Right ventricle myocardium superior (tissue), 1 donor: ENCODE measurements around the gene SMARCA2. TPM values are rescaled to one million over a fixed set of nuclear protein-coding genes. Genes with fewer than 3 reads are reported as not detected.

ENCODE experiments used
- ATAC-seq: fragments of 200-7000 bp; cut with Tn5 transposase; one replicate; pipeline ENCODE4 v1.9.1; 2020; ENCODE audit warnings: mild to moderate bottlenecking; ENCODE audit not compliant: poor library complexity
- DNase-seq: peaks from one replicate; pipeline ENCODE4 v3.0.0-alpha.2; 2020
- intact Hi-C: fragments of 100-400 bp; cut with DNase I; formaldehyde crosslinking; loops from one replicate; pipeline ENCODE4 v1.11.2; 2022
- total RNA-seq: library from RNA; stranded (reverse); fragmentation: NEBNext Ultra II Directional; extraction: Animal tissue kit (Norgen Biotek cat#: 25700); gene quantifications from one replicate; pipeline ENCODE4 v1.2.1, GENCODE V29; 2021
- donor health status: DM: no; HTN: yes; CAD: no; lungs with severe emphysema.

Gene SMARCA2
- total RNA-seq, 1 donor from 2014 or later = 101 TPM

- DNase-seq = no peak
- intact Hi-C loops = no loop called here
- ATAC-seq = peak; percentile 7
Observed at GRCh38 chr9:2213830-2214468, 198.8 kb downstream of the SMARCA2 start.

GRCh38 chr9:2214707-2215106 lies 199.6 kb downstream of the SMARCA2 start:
- peak; percentile 76 for ATAC-seq
- intact Hi-C loops = no loop called here
- DNase-seq = no peak

- DNase-seq (no peak), ATAC-seq (peak; percentile 79)
- intact Hi-C loops = no loop called here
Observed at GRCh38 chr9:2215921-2216441, 200.8 kb downstream of the SMARCA2 start.

GRCh38 chr9:2216591-2216990 lies 201.4 kb downstream of the SMARCA2 start:
- ATAC-seq = no peak
- no peak for DNase-seq
- intact Hi-C loops = no loop called here

- no peak for ATAC-seq
- intact Hi-C loops = no loop called here
Observed at GRCh38 chr9:2217540-2217939, 202.4 kb downstream of the SMARCA2 start.

GRCh38 chr9:2220036-2220435 lies 204.9 kb downstream of the SMARCA2 start:
- intact Hi-C loops = no loop called here
- no peak for ATAC-seq

More at GRCh38 chr9:2217540-2217939, 202.4 kb downstream of the SMARCA2 start:
- no peak for DNase-seq

GRCh38 chr9:2227144-2227867 lies 212.2 kb downstream of the SMARCA2 start:
- ATAC-seq = peak; percentile 54
- intact Hi-C loops = no loop called here
- peak; percentile 47 for DNase-seq

More at GRCh38 chr9:2220036-2220435, 204.9 kb downstream of the SMARCA2 start:
- no peak for DNase-seq

GRCh38 chr9:2228132-2228531 lies 213.0 kb downstream of the SMARCA2 start:
- DNase-seq (peak; percentile 56), ATAC-seq (no peak)
- intact Hi-C loops = no loop called here

GRCh38 chr9:2228641-2229040 lies 213.5 kb downstream of the SMARCA2 start:
- ATAC-seq (no peak), DNase-seq (no peak)
- intact Hi-C loops = no loop called here

GRCh38 chr9:2229109-2229721 lies 214.1 kb downstream of the SMARCA2 start:
- no peak for DNase-seq
- intact Hi-C loops = no loop called here
- peak; percentile 47 for ATAC-seq

GRCh38 chr9:2230362-2230761 lies 215.2 kb downstream of the SMARCA2 start:
- intact Hi-C loops = loop anchor here (10.0 kb wide), 2 partner anchors 66 to 106 kb away; no protein-coding TSS in a partner anchor
- ATAC-seq (no peak), DNase-seq (no peak)

GRCh38 chr9:2231101-2231500 lies 216.0 kb downstream of the SMARCA2 start:
- intact Hi-C loops = loop anchor here (10.0 kb wide), 2 partner anchors 66 to 106 kb away; no protein-coding TSS in a partner anchor
- DNase-seq (no peak), ATAC-seq (no peak)

GRCh38 chr9:2231829-2232228 lies 216.7 kb downstream of the SMARCA2 start:
- intact Hi-C loops = loop anchor here (10.0 kb wide), 2 partner anchors 67 to 107 kb away; no protein-coding TSS in a partner anchor

GRCh38 chr9:2233274-2233673 lies 218.1 kb downstream of the SMARCA2 start:
- DNase-seq = no peak
- no peak for ATAC-seq
- intact Hi-C loops = loop anchor here (10.0 kb wide), 2 partner anchors 68 to 108 kb away; no protein-coding TSS in a partner anchor

More at GRCh38 chr9:2231829-2232228, 216.7 kb downstream of the SMARCA2 start:
- no peak for DNase-seq
- peak; percentile 53 for ATAC-seq

GRCh38 chr9:2234371-2234893 lies 219.3 kb downstream of the SMARCA2 start:
- ATAC-seq (peak; percentile 84), DNase-seq (no peak)
- intact Hi-C loops = loop anchor here (10.0 kb wide), 2 partner anchors 70 to 110 kb away; no protein-coding TSS in a partner anchor

GRCh38 chr9:2235623-2236022 lies 220.5 kb downstream of the SMARCA2 start:
- DNase-seq (no peak), ATAC-seq (no peak)
- intact Hi-C loops = loop anchor here (10.0 kb wide), 2 partner anchors 71 to 111 kb away; no protein-coding TSS in a partner anchor

- intact Hi-C loops = loop anchor here (10.0 kb wide), 2 partner anchors 72 to 112 kb away; no protein-coding TSS in a partner anchor
- DNase-seq (no peak), ATAC-seq (no peak)
Observed at GRCh38 chr9:2236850-2237249, 221.7 kb downstream of the SMARCA2 start.

- DNase-seq (peak; percentile 54), ATAC-seq (peak; percentile 59)
- intact Hi-C loops = loop anchor here (5.0 kb wide), 1 partner anchor 256 kb away; no protein-coding TSS in a partner anchor
Observed at GRCh38 chr9:2241461-2241835, 226.3 kb downstream of the SMARCA2 start.
